Mesothelial cell of epicardium (in vitro differentiated cells): Measurements from ENCODE around the gene PRR19. TPM values are rescaled to one million over a fixed set of nuclear protein-coding genes. Genes with fewer than 3 reads are reported as not detected.

Source experiments
- DNase-seq, 2 experiments: peaks; one replicate each; pipeline ENCODE4 v3.0.0; 2021; ENCODE audit warnings: low spot score in 2 of 2; ENCODE audit not compliant: unreplicated experiment in 2 of 2
- H3K27ac Mint-ChIP-seq: 2 replicates; pipeline ENCODE4 v1.8.0; 2021; ENCODE audit warnings: mixed read lengths
- H3K27me3 Mint-ChIP-seq: 2 replicates; pipeline ENCODE4 v1.8.0; 2021; ENCODE audit warnings: low read depth, mixed read lengths
- H3K36me3 Mint-ChIP-seq: 2 replicates; pipeline ENCODE4 v1.8.0; 2021; ENCODE audit warnings: mixed read lengths
- H3K4me1 Mint-ChIP-seq: 2 replicates; pipeline ENCODE4 v1.8.0; 2021; ENCODE audit warnings: mixed read lengths
- H3K4me3 Mint-ChIP-seq: 2 replicates; pipeline ENCODE4 v1.8.0; 2021; ENCODE audit warnings: mild to moderate bottlenecking, moderate library complexity, mixed read lengths
- H3K9me3 Mint-ChIP-seq: 2 replicates; pipeline ENCODE4 v1.8.0; 2021; ENCODE audit warnings: mixed read lengths
- total RNA-seq: library from RNA; stranded (reverse); gene quantifications from 3 replicates; pipeline ENCODE4 v1.2.1, GENCODE V29; 2021
- TF ChIP-seq, protein P1 (sequence below): fragments of 200-600 bp; sonication (generic); IDR thresholded peaks from one replicate; pipeline ENCODE4 v1.5.0; 2021; ENCODE audit warnings: antibody characterized with exemption; ENCODE audit not compliant: unreplicated experiment

The PRR19 gene
- 1.3 to 2.0 TPM (median 1.7 TPM) in 3 replicates for total RNA-seq

GRCh38 chr19:42301646-42302203 lies at the start of gene PRR19:
Gene PRR19, plus strand, starts transcription at chr19:42302132. Its CDS starts 7,453 bp downstream, at chr19:42309585.
- Mint-ChIP-seq H3K36me3 (peaks cover 7% of the 10 kb centered on the region), H3K27ac (peak within 1 kb of the TSS; percentile 68), H3K4me3 (peak within 1 kb of the TSS; percentile 94), H3K27me3 (no peaks in the 10 kb centered on the region), H3K9me3 (no peaks in the 10 kb centered on the region), H3K4me1 (peaks cover 29% of the 10 kb centered on the region)
- no peak for DNase-seq
- TF ChIP-seq, protein P1, sequence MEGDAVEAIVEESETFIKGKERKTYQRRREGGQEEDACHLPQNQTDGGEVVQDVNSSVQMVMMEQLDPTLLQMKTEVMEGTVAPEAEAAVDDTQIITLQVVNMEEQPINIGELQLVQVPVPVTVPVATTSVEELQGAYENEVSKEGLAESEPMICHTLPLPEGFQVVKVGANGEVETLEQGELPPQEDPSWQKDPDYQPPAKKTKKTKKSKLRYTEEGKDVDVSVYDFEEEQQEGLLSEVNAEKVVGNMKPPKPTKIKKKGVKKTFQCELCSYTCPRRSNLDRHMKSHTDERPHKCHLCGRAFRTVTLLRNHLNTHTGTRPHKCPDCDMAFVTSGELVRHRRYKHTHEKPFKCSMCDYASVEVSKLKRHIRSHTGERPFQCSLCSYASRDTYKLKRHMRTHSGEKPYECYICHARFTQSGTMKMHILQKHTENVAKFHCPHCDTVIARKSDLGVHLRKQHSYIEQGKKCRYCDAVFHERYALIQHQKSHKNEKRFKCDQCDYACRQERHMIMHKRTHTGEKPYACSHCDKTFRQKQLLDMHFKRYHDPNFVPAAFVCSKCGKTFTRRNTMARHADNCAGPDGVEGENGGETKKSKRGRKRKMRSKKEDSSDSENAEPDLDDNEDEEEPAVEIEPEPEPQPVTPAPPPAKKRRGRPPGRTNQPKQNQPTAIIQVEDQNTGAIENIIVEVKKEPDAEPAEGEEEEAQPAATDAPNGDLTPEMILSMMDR: no peak

GRCh38 chr19:42252365-42253244 lies 49.3 kb upstream of the PRR19 start:
- H3K27me3 Mint-ChIP-seq: no peaks in the 10 kb centered on the region
- peaks cover 4% of the 10 kb centered on the region for H3K36me3 Mint-ChIP-seq
- H3K27ac Mint-ChIP-seq: peak overlapping the region; percentile 96
- TF ChIP-seq, protein P1: no peak
- peak overlapping the region; percentile 88 for H3K4me3 Mint-ChIP-seq
- no peak for DNase-seq
- peaks cover 29% of the 10 kb centered on the region for H3K4me1 Mint-ChIP-seq
- no peaks in the 10 kb centered on the region for H3K9me3 Mint-ChIP-seq

DNA sequence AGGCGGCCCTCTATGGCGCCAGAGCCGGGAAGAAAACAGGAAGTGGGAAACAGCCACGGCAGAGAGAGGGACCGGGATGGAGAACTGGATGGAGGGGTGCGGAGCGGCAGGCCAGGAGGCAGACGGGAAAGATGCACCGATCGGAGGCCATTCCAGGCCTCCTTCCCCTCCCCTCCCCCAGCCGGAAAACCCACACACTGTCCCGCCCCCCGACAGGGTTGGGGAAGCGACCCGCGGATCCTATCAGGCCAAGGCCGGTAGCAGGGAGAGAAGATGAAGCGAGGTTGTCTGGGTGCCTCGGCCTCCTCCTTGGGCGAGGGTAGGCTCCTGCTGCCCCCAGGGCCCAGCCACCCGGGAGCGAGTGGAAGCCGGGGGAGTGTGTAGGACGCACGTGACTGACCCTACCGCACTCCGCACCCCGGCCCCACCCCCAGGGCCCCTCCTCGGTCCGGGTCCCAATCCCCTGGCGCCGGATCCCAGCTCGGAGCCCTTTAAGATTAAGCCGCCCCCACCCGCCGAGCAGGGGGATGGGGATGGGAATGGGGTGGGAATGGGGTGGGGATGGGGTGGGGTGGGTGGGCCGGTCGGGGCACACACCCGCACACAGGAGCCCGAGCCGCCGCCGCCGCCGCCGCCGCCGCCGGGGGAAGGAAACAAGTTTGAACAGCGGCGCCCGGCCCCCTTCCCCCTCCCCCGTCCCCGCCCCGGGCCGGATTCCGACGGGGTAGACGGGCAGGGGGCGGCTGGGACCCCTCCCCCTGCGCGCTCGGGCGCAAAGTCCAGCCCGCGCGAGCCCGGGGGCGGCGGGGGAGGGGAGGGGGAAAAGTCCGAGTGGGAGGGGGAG lies 48.5 kb upstream of the PRR19 start:
- peak overlapping the region; percentile 88 for H3K4me3 Mint-ChIP-seq

GRCh38 chr19:42254089-42254849 lies 47.7 kb upstream of the PRR19 start:
- no peaks in the 10 kb centered on the region for H3K27me3 Mint-ChIP-seq
- H3K4me3 Mint-ChIP-seq: peak overlapping the region; percentile 67
- peaks cover 4% of the 10 kb centered on the region for H3K36me3 Mint-ChIP-seq
- DNase-seq: peak in 1 of 2 experiments; percentile 74
- no peaks in the 10 kb centered on the region for H3K9me3 Mint-ChIP-seq
- H3K27ac Mint-ChIP-seq: peak overlapping the region; percentile 47
- TF ChIP-seq, protein P1: no peak
- peaks cover 29% of the 10 kb centered on the region for H3K4me1 Mint-ChIP-seq

More for the DNA sequence above, 48.5 kb upstream of the PRR19 start:
- DNase-seq: peak; percentile 62 to 75
- Mint-ChIP-seq H3K4me1 (peaks cover 29% of the 10 kb centered on the region), H3K9me3 (no peaks in the 10 kb centered on the region), H3K27ac (peak overlapping the region; percentile 96), H3K36me3 (peaks cover 4% of the 10 kb centered on the region), H3K27me3 (no peaks in the 10 kb centered on the region)
- TF ChIP-seq, protein P1: no peak
